ENCODE data around the gene ALOXE3.
"Not testable (repeated sequence)": the region's sequence is repeated elsewhere in the genome, so short reads cannot be mapped to it uniquely, and the experiment has no call there.

The ALOXE3 gene

GRCh38 chr17:8122422-8122923 is 4.2 kb upstream of the ALOXE3 start:
- DNase-seq (ENCODE audit: low read depth): no peak

DNA sequence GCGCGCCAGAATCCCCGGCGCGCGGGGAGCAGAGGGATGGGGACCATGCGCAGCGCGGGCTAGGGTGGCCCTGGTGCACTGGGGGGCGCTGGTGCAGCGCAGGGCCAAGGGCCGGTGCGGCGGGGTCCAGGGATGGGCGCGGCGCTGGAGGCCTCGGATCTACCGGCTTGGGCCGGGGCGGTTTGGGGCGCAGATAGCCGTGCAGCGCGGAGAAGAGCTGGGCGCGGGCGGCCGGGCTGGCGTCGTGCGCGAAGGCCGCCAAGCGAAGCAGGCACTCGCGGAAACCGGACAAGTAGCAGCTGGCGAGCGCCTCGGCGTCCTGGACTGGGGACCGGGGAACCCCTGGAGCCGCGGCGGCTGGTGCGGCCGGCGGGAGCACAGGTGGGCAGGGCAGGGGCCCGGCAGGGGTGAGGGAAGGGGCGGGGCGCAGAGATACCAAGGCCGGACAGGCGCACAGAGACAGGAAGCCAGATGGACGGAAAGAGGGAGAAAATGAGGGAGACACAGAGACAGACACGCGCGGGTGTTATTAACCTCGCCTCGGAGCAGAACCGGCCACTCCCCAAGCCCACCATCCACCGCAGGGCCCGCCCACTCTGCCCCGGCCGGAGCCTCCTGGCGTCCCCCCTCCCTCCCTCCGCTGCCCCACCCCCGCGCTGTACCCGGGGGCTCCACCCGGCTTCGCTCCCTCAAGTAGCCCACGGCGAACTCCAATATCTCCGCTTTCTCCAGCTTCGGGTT is 3.5 kb upstream of the ALOXE3 start:
- DNase-seq (ENCODE audit: low read depth): no peak

DNA sequence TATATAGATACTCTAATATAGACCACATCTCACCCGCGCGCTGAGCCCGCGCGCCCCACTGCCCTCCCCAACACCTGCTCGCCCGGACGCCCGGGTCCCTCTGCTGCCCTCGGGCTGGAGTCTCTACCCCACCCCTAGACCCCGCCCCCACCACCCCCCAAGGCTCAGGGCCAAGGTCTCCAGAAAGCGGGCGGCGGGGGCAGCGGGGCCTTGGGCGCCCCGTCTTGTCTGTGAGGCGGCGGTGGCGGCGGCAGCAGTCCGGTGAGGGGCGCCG is 3.0 kb upstream of the ALOXE3 start:
- DNase-seq (ENCODE audit: low read depth): no peak

GRCh38 chr17:8120520-8121406 is 2.4 kb upstream of the ALOXE3 start:
- DNase-seq (ENCODE audit: low read depth): peak; percentile 35

- peak; percentile 66 for DNase-seq (ENCODE audit: low read depth)
Observed at GRCh38 chr17:8119581-8120519, 1.5 kb upstream of the ALOXE3 start.

DNA sequence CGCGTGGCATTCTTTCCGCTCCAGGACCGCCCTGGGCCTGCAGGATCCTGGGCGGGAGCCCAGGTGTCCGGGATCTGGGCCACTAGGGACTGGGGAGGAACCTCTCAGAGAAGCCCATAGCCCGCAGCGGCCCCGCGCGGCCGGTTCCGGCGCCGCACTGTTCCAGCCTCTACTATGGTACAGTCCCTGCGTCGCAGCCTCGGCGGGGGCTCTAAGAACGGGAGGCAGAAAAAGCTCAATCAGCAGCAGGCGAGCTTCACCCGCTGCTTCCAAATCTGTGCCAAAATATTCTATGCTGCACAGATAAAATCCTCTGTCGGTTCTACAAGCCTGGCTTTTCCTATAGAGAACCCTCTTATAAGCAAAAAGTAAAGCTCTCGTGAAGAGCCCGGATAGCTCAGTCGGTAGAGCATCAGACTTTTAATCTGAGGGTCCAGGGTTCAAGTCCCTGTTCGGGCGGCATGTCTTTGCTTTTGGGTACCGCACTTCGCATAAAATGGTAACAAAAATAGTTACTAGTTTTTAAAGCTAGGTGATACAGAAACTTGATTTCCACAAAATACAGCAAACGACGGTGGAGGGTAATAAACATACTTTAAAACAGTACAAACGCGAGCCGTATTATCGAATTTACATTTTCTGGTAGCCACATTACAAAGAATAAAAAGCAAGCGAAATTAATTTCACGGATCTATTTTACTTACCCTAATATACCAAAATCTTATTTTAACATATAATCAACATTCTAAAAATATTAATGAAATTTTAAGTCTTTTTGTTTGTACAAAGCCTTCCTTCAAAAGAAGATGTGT is 661 bp upstream of the ALOXE3 start:
- DNase-seq (ENCODE audit: low read depth): peak; percentile 77

DNA sequence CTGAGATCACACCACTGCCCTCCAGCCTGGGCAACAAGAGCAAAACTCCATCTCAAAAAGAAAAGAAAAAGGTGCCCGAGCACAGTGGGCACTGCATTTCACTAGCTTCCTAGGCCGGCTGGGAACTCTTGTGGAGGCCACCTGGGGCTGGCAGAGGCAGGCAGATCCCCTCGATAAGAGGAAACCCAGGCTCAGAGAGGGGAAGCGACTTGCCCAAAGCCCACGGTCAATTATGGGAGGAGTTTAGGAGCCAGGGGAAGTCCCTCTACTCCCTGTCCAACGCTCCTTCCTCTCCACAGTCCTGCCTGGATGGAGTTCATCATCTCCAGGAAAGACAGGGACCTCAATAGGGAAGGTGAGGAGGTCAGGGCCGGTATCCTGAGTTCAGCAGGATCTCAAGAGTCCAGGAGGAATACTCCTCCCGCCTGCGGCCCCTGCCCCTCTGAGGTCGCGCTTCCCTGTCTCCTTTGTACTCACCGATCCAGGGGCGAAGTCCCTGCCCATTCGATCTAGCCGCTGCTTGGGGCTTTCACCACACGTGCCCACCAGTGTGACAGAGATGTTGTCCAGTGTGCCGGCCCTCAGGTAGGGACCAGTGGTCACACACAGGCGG is 841 bp downstream of the ALOXE3 start:
- no peak for DNase-seq (ENCODE audit: low read depth)

DNA sequence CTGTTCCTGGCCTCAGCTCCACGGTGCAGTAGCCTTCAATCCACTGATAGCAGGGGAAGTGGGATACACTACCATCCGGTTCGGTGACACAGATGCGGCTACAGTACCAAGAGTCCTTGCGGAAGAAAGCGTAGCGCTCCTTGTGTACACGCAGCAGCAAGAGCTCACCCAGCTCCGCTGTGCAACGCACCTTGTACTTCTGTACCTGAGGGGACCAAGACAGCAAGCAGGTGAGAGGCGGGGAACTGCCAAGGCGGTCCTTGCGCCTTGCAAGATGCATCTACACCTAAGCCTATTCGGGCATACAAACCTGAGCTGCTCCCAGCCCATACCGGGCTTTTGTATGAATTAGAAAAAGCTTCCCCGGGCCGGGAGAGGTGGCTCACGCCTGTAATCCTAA is 1.5 kb downstream of the ALOXE3 start:
- DNase-seq (ENCODE audit: low read depth): no peak

DNA sequence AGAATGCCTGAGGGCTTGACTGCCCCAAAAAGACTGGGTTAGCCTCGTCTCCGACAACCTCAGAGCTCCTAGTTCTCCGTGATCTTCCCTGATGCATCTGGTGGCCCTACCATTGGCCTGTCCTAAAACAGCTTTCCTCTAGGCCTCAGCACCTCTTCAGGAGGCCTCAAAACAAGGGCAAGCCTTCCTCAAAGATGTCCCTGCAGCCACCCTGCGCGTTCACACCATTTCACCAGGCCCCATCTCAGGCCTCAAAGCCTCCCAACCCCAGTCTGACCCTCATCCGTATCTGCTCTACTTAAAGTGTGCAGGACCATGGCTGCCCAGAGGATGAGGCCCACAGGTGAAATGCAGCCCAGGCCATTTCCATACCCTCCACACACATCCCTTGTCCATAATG is 7.4 kb downstream of the ALOXE3 start:
- no peak for DNase-seq (ENCODE audit: low read depth)

DNA sequence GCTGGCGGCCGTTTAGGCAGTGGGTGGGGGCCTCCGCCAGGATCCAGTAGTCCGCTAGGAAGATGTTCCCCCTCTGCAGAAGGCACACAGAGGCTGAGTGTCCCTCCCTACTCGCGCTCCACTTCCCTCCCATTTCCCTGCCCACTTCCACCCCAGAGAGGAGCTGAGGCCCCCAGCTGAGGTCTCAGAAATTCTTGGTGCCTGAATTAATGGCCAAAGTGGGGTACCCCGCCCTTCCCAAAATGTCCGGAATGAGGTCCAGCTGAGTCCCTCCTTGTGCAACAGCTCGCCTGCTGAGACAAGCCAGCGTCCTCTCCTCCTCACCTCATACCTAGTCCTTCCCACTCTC is 7.9 kb downstream of the ALOXE3 start:
- DNase-seq (ENCODE audit: low read depth): no peak

- DNase-seq (ENCODE audit: low read depth): peak; percentile 77
Observed at GRCh38 chr17:8109661-8110455, 8.5 kb downstream of the ALOXE3 start.

DNA sequence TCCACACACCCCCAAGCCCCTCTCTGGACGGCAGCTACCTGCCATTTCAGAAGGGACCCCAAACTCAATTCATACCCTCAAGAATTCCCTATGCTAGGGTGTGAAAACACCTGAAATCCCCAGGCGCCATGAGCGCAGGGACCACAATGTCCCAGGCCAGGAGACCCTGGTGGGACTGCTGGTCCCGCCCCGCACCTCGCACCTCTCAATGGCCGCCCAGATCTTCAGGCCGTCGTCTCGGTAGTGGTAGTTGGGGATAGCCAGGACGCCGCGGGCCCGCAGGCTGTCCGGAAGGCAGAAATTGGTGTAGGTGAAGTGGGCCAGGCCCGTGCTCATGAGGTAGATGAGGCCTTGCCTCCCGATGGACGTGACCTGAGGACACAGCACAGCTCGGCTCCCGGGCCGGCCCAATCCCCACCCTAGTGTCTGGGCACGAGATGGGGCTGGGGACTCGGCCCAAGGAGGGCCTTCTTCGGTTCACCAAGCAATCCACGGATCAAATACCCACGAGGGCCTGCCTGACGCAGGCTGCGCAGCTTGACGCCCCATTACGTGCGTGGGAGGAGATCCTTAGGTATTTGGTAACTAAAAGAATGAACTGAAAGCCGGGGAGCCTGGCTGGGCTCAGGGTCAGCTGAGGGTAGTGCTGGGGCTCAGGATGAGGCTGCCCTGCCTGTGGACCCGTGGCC is 9.2 kb downstream of the ALOXE3 start:
- DNase-seq (ENCODE audit: low read depth): no peak

GRCh38 chr17:8106980-8107379 is 11.3 kb downstream of the ALOXE3 start:
- DNase-seq (ENCODE audit: low read depth): not testable (repeated sequence)

DNA sequence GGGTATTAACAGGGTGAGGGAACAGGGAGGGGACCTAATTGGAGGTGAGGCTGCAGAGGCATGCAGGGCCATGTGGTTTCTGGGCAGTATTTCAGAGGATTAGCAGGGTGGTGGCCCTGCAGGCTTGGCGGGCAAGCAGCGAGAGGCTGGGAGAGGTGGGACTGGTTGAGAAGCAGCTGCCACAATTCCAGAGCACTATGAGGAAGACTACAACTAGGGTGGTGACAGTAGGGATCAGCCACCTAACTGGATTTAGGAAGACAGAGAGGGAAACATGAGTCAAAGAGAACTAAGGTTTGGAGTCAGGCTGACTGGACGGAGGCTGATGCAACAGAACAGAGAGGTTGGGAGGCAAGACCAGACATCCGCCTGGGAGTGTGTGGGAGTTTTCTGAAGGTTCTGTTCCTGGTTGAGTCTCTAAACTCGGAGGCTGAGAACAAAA is 12.3 kb downstream of the ALOXE3 start:
- no peak for DNase-seq (ENCODE audit: low read depth)

DNA sequence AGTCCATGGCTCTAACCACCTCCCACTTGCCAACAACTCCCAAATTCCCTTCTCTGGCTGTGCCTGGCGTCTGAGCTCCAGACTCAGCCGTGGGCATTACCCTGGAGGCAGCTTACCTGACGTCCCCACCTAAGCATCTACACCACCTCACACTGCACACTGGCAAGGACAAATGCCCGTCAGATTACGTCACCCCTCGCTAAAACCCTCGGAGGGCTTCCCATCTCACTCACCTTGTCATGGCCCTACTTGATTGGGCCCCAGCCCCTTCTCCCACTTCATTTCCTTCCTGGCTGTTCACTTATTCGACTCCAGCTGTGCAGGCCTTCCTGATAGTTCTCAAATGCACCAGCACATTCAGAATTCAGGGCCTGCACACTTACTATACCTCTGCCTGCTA is 13.4 kb downstream of the ALOXE3 start:
- no peak for DNase-seq (ENCODE audit: low read depth)

DNA sequence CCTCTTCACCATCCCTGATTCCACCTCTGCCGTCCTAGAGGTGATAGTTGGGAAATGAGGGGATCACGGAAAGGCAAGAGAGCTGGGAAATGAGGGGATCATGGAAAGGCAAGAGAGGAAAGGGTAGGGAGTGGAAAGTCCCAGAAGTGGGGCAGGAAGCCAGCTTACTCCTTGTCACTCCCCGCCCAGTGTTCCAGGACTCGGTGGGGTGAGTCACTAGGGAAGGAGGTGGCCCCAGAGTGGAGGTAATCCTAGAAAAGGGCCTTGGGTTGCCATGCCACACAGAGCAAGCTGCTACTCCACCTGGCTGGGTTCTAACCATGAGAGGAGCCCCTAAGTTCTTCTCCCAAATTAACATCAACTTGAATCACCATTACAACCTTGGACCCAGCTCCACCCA is 14.8 kb downstream of the ALOXE3 start:
- DNase-seq (ENCODE audit: low read depth): no peak

GRCh38 chr17:8101721-8102120 is 16.6 kb downstream of the ALOXE3 start:
- DNase-seq (ENCODE audit: low read depth): no peak

- no peak for DNase-seq (ENCODE audit: low read depth)
Observed at GRCh38 chr17:8100763-8101162, 17.6 kb downstream of the ALOXE3 start.

DNA sequence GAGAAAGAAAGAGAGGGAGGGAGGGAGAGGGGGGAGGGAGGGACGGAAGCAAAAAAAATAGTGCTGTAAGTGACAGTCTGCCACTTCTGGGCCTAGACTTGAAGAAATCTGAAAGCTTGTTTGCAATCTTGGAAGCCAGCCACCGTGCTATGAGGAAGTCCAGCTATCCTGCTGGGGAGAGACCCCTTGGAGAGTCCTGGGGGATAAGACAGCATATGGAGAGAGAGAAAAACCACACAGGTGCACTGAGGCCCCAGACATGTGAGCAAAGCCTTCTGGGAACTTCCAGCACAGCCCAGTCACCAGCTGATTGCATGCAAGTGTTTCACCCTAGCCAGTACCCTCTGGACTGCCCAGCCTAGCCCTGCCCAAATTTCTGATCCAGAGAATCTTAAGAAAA is 18.2 kb downstream of the ALOXE3 start:
- DNase-seq (ENCODE audit: low read depth): no peak

GRCh38 chr17:8096541-8096940 is 21.8 kb downstream of the ALOXE3 start:
- no peak for DNase-seq (ENCODE audit: low read depth)

All from T follicular helper cell (primary cell).